ENCODE measurements around the gene AQP3.

DNA sequence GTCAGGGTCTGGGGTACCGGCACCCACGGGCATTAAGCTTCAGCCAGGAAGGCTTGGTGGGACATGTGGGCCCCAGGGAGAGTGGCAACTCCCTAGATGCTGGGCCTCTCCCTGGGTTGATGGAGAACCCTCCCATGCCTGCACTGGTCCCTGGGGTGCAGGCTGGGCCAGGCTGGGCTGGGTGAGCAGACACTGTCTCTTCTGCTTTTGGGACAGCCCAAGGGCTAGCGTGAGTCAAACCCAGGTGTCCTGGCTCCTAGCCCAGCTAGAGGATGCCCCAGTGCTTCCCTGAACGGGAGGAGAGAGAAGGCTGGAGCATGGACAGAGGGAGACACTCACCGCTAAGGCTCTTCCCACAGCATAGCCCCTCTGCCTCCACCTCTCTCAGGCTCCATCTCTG, 39.3 kb downstream of the AQP3 start:
- TF ChIP-seq EP300 (IDR thresholded peaks at IDR 0.05) = no peak
- TF ChIP-seq POLR2AphosphoS5 (IDR thresholded peaks at IDR 0.05) = no peak
